ENCODE data around the gene RDH16. TPM values are rescaled to one million over a fixed set of nuclear protein-coding genes. Genes with fewer than 3 reads are reported as not detected.
"Not testable (repeated sequence)": the region's sequence is repeated elsewhere in the genome, so short reads cannot be mapped to it uniquely, and the experiment has no call there.

RDH16 gene
- total RNA-seq, 2 experiments from 2014 or later, result 0.30 to 0.34 TPM

DNA sequence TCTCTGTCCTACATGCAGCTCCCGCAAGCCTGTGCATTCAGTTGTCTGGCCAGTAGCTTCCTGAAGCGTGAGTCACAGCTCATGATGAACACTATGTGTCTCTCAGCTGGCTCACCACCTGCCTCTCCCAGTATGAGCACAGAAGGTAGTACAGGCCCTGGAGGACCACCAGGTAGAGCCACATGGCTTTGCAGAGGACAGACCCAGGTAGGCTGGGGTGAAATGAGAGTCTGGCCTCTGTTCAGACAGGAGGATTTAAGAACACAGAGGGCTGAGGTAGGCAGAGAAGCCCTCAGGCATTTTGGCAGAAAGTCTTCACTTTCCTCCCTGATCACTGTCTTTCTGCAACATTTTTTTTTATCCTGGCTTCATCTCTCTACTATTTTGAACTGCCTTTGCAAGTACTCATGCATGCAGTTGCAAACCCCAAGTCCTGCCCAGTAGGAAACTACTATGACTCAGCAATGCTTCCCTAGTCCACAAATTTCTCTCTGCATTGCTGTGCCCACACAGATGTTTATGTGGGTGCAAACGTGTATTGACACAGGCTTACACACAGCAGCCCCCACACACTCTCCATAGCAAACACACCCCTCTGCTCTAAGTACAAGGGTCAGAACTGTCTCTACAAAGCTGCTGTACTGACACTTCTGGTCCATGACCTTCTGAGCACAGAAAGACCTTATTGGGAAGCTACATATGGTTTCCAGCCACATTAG, 15.9 kb downstream of the RDH16 start:
- Histone ChIP-seq H3K4me3 (ENCODE audit: low read length) (no peak overlapping the region), H3K4me1 (ENCODE audit: insufficient read depth, low read length) (no peaks in the 10 kb centered on the region), H3K27me3 (ENCODE audit: control insufficient read depth in 1 of 2, insufficient read depth in 2 of 2, low read length in 2 of 2) (no peaks in the 10 kb centered on the region), H3K36me3 (ENCODE audit: insufficient read depth, low read length) (no peaks in the 10 kb centered on the region), H3K9me3 (ENCODE audit: control insufficient read depth in 1 of 2, insufficient read depth in 1 of 2, low read length in 2 of 2) (peaks cover 0 to 6% of the 10 kb centered on the region in 2 experiments), H3K27ac (ENCODE audit: low read depth in 1 of 2, low read length in 2 of 2) (no peak overlapping the region)
- no peak for ATAC-seq (ENCODE audit: poor library complexity)
- peaks cover 10% of the 10 kb centered on the region for H3K27me3 Mint-ChIP-seq
- ChIA-PET CTCF (no interaction called here), POLR2A (no interaction called here)
- H3K36me3 Mint-ChIP-seq (ENCODE audit: low read depth), result no peaks in the 10 kb centered on the region
- DNase-seq, result no peak
- TF ChIP-seq, protein P1, sequence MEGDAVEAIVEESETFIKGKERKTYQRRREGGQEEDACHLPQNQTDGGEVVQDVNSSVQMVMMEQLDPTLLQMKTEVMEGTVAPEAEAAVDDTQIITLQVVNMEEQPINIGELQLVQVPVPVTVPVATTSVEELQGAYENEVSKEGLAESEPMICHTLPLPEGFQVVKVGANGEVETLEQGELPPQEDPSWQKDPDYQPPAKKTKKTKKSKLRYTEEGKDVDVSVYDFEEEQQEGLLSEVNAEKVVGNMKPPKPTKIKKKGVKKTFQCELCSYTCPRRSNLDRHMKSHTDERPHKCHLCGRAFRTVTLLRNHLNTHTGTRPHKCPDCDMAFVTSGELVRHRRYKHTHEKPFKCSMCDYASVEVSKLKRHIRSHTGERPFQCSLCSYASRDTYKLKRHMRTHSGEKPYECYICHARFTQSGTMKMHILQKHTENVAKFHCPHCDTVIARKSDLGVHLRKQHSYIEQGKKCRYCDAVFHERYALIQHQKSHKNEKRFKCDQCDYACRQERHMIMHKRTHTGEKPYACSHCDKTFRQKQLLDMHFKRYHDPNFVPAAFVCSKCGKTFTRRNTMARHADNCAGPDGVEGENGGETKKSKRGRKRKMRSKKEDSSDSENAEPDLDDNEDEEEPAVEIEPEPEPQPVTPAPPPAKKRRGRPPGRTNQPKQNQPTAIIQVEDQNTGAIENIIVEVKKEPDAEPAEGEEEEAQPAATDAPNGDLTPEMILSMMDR (IDR thresholded peaks at IDR 0.05), result no peak
- intact Hi-C loops (cut with DNase I, micrococcal nuclease), result no loop called here
- H3K4me3 Mint-ChIP-seq, result no peak overlapping the region
- no peaks in the 10 kb centered on the region for H3K9me3 Mint-ChIP-seq
- no peaks in the 10 kb centered on the region for H3K4me1 Mint-ChIP-seq (ENCODE audit: low read depth)
- H3K27ac Mint-ChIP-seq, result no peak overlapping the region

DNA sequence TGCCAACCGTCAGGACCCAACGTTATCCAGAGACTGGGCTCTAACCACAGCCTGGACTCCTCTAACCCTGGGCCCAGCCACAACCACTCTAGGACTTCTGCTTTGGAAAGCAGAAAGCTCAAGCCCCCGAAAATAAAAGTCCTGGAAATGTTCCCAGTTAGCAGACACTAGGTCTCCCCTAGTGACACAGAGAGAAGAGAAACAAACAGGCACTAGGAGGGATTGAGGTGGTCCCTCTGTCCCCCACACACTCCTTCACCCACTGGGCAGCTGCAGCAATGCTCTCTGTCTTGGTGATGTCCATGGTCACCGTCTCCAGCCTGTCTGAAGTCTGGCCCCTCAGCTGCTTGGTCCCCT, 16.5 kb downstream of the RDH16 start:
- H3K36me3 Mint-ChIP-seq (ENCODE audit: low read depth); POLR2A ChIA-PET; H3K4me3 Mint-ChIP-seq; CTCF ChIA-PET; H3K27ac ChIP-seq (ENCODE audit: low read depth in 1 of 2, low read length in 2 of 2); ATAC-seq (ENCODE audit: poor library complexity); H3K4me3 ChIP-seq (ENCODE audit: low read length); H3K9me3 ChIP-seq (ENCODE audit: control insufficient read depth in 1 of 2, insufficient read depth in 1 of 2, low read length in 2 of 2); H3K27me3 ChIP-seq (ENCODE audit: control insufficient read depth in 1 of 2, insufficient read depth in 2 of 2, low read length in 2 of 2); H3K4me1 ChIP-seq (ENCODE audit: insufficient read depth, low read length); H3K27me3 Mint-ChIP-seq; intact Hi-C loops (cut with DNase I, micrococcal nuclease); H3K27ac Mint-ChIP-seq; H3K9me3 Mint-ChIP-seq; DNase-seq; H3K4me1 Mint-ChIP-seq (ENCODE audit: low read depth); H3K36me3 ChIP-seq (ENCODE audit: insufficient read depth, low read length): not testable (repeated sequence)

DNA sequence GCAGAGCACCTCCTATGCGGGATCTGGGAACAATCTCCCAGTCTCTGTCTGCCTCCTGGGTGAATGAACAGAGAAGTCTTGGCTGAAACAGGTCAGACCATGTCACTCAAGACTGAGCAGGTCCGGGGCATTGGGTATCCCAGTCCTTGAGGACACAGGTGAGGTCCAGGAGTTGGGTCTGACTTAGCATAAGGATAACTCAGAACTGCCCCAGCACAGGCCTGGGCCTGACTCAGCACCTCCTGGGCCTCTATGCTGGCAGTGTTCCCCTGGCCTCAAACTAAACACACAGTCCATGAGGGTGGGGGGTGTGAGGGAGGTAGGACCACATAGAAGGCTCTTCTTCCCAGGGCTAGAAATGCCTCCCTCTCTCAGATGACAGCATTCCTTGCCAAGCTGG, 21.7 kb downstream of the RDH16 start:
- peaks cover 7% of the 10 kb centered on the region for H3K4me1 ChIP-seq (ENCODE audit: insufficient read depth, low read length)
- ChIA-PET POLR2A (no interaction called here), CTCF (no interaction called here)
- no peak overlapping the region for H3K27ac ChIP-seq (ENCODE audit: low read depth in 1 of 2, low read length in 2 of 2)
- H3K27me3 ChIP-seq (ENCODE audit: control insufficient read depth in 1 of 2, insufficient read depth in 2 of 2, low read length in 2 of 2), result no peaks in the 10 kb centered on the region
- DNase-seq, result no peak
- no peaks in the 10 kb centered on the region for H3K36me3 Mint-ChIP-seq (ENCODE audit: low read depth)
- TF ChIP-seq, protein P1 (IDR thresholded peaks at IDR 0.05), result no peak
- no peak overlapping the region for H3K4me3 ChIP-seq (ENCODE audit: low read length)
- intact Hi-C loops (cut with DNase I, micrococcal nuclease), result no loop called here
- no peaks in the 10 kb centered on the region for H3K36me3 ChIP-seq (ENCODE audit: insufficient read depth, low read length)
- H3K27me3 Mint-ChIP-seq, result no peaks in the 10 kb centered on the region
- H3K9me3 ChIP-seq (ENCODE audit: control insufficient read depth in 1 of 2, insufficient read depth in 1 of 2, low read length in 2 of 2), result no peaks in the 10 kb centered on the region
- H3K27ac Mint-ChIP-seq, result no peak overlapping the region
- no peak overlapping the region for H3K4me3 Mint-ChIP-seq
- H3K4me1 Mint-ChIP-seq (ENCODE audit: low read depth), result peaks cover 9% of the 10 kb centered on the region
- no peaks in the 10 kb centered on the region for H3K9me3 Mint-ChIP-seq
- ATAC-seq (ENCODE audit: poor library complexity), result no peak

DNA sequence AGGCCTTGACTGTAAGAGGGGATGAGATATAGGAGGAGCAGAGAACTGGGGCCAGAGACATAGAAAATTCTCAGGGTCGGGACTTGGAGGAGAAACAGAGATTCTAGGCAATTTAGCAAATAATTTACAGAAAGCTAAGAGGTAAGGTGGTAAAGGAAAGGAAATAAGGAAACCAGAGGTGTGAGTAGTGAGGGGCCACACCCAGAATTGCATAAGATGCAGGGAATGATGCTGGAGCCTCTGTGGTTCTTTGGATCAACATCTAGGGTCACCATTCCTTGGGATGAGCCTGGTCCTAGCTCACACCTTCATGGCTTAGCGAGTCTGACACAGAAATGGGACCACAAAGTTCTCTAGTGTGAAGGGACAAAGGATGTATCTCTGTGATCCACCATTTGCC, 22.3 kb downstream of the RDH16 start:
- H3K36me3 Mint-ChIP-seq (ENCODE audit: low read depth), result no peaks in the 10 kb centered on the region
- H3K9me3 Mint-ChIP-seq, result no peaks in the 10 kb centered on the region
- no peak for ATAC-seq (ENCODE audit: poor library complexity)
- no peaks in the 10 kb centered on the region for H3K36me3 ChIP-seq (ENCODE audit: insufficient read depth, low read length)
- peaks cover 7% of the 10 kb centered on the region for H3K4me1 ChIP-seq (ENCODE audit: insufficient read depth, low read length)
- H3K27me3 ChIP-seq (ENCODE audit: control insufficient read depth in 1 of 2, insufficient read depth in 2 of 2, low read length in 2 of 2), result no peaks in the 10 kb centered on the region
- ChIA-PET CTCF (no interaction called here), POLR2A (no interaction called here)
- H3K9me3 ChIP-seq (ENCODE audit: control insufficient read depth in 1 of 2, insufficient read depth in 1 of 2, low read length in 2 of 2), result no peaks in the 10 kb centered on the region
- H3K4me3 ChIP-seq (ENCODE audit: low read length), result no peak overlapping the region
- no peak overlapping the region for H3K4me3 Mint-ChIP-seq
- DNase-seq, result no peak
- H3K27me3 Mint-ChIP-seq, result no peaks in the 10 kb centered on the region
- H3K4me1 Mint-ChIP-seq (ENCODE audit: low read depth), result peaks cover 9% of the 10 kb centered on the region
- H3K27ac ChIP-seq (ENCODE audit: low read depth in 1 of 2, low read length in 2 of 2), result no peak overlapping the region
- H3K27ac Mint-ChIP-seq, result no peak overlapping the region
- intact Hi-C loops (cut with DNase I, micrococcal nuclease), result no loop called here
- TF ChIP-seq, protein P1 (IDR thresholded peaks at IDR 0.05), result no peak
